Islet of Langerhans (tissue), 1 donor: ENCODE data around the gene PIK3CD.
"Not testable (repeated sequence)": the region's sequence is repeated elsewhere in the genome, so short reads cannot be mapped to it uniquely, and the experiment has no call there.

Experiments used
- FAIRE-seq: peaks from one replicate; lab custom pipeline; 2011; peaks lifted over from hg19 to GRCh38; lab: Jason Lieb, UNC

The PIK3CD gene

GRCh38 chr1:9689971-9690381 lies 38.4 kb downstream of the PIK3CD start:
- FAIRE-seq, result no peak

- no peak for FAIRE-seq
These were observed 39.0 kb downstream of the PIK3CD start for GRCh38 chr1:9690440-9691107.

- no peak for FAIRE-seq
These were observed 39.5 kb downstream of the PIK3CD start for GRCh38 chr1:9691108-9691445.

- no peak for FAIRE-seq
These were observed 40.2 kb downstream of the PIK3CD start for GRCh38 chr1:9691691-9692090.

- FAIRE-seq, result no peak
These were observed 45.3 kb downstream of the PIK3CD start for GRCh38 chr1:9696793-9697192.

- FAIRE-seq, result no peak
These were observed 47.8 kb downstream of the PIK3CD start for GRCh38 chr1:9699361-9699760.

GRCh38 chr1:9700340-9700739 lies 48.8 kb downstream of the PIK3CD start:
- no peak for FAIRE-seq

- no peak for FAIRE-seq
These were observed 50.1 kb downstream of the PIK3CD start for GRCh38 chr1:9701665-9702064.

- no peak for FAIRE-seq
These were observed 51.6 kb downstream of the PIK3CD start for GRCh38 chr1:9703165-9703509.

GRCh38 chr1:9703681-9704080 lies 52.1 kb downstream of the PIK3CD start:
- FAIRE-seq, result no peak

- FAIRE-seq, result no peak
These were observed 54.0 kb downstream of the PIK3CD start for GRCh38 chr1:9705337-9706093.

GRCh38 chr1:9706178-9706577 lies 54.6 kb downstream of the PIK3CD start:
- no peak for FAIRE-seq

GRCh38 chr1:9710037-9710436 lies 58.5 kb downstream of the PIK3CD start:
- FAIRE-seq, result no peak

- FAIRE-seq, result no peak
These were observed 60.0 kb downstream of the PIK3CD start for GRCh38 chr1:9711466-9712020.

- not testable (repeated sequence) for FAIRE-seq
These were observed 61.2 kb downstream of the PIK3CD start for GRCh38 chr1:9712767-9713166.

- FAIRE-seq, result no peak
These were observed 62.8 kb downstream of the PIK3CD start for GRCh38 chr1:9714257-9714718.

GRCh38 chr1:9715536-9716226 lies 64.2 kb downstream of the PIK3CD start:
- no peak for FAIRE-seq

GRCh38 chr1:9716404-9717192 lies 65.1 kb downstream of the PIK3CD start:
- no peak for FAIRE-seq

GRCh38 chr1:9717193-9718005 lies 65.9 kb downstream of the PIK3CD start:
- no peak for FAIRE-seq

- no peak for FAIRE-seq
These were observed 66.6 kb downstream of the PIK3CD start for GRCh38 chr1:9718006-9718680.
